ENCODE results near the gene RETN.

RETN gene

DNA sequence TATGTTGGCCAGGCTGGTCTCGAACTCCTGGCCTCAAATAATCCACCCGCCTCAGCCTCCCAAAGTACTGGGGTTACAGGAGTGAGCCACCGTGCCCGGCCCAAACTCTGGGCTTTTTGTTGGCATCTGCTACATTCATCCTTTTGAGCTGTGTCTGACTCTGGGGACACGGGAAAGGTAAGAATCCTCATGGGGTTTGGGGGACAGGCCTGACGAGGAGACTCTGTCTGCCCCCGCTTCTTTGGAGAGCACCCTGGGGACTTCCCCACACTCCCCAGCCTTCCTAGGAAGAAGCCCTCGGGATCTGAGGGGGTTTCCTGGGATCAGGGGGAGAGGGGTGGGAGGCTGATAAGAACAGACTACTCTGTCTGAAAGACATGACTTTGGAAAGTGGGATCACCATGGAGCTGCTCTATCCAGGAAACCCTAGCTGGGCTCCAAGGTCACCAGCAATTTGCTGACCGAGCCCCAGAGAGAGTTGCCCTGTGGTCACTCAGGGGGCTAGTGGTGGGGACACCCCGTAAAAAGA is 41.1 kb downstream of the RETN start:
- DNase-seq (ENCODE audit: low read depth), result no peak

DNA sequence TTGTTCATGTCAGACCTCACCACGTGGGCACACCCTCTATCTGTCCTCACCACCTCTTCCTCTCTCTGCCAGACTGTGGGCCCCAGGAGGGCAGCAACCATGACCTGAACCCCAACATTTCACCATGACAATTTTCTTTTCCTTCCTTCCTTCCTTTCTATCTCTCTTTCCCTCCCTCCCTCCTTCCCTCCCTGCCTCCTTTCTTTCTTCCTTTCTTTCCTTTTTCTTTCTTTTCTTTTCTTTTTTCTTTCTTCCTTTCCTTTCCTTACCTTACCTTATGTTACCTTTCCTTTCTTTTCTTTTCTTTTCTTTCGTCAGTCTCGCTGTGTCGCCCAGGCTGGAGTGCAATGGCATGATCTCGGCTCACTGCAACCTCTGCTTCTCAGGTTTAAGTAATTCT is 41.8 kb downstream of the RETN start:
- no peak for DNase-seq (ENCODE audit: low read depth)

DNA sequence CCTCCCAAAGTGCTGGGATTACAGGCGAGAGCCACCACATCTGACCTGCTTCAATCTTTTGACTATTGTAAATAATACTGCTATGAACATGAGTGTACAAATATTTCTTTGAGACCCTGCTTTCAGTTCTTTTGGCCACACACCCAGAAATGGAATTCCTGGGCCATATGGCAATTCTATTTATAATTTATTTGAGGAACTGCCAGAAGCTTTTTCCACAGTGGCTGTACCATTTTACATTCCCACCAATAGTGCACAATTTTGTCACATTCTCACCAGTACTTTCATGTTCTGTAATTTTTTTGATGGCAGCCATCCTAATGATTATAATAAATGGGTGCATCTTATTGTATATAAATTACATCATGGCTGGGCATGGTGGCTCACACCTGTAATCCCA is 46.8 kb downstream of the RETN start:
- no peak for DNase-seq (ENCODE audit: low read depth)

DNA sequence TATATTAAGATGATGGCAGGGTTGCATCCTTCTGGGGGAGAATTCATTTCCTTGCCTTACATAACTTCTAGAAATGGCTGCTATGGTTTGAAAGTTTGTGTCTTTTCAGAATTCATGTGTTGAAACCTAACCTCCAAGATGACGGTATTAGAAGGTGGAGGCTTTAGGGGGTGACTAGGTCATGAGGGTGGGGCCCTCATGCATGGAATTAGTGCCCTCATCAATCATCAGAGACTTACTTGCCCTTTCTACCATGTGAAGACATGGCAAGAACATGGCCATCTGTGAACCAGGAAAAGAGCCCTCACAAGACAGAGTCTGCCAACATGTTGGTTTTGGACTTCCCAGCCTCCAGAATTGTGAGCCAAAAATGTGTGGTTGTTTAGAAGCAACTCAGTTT is 47.9 kb downstream of the RETN start:
- DNase-seq (ENCODE audit: low read depth), result no peak

DNA sequence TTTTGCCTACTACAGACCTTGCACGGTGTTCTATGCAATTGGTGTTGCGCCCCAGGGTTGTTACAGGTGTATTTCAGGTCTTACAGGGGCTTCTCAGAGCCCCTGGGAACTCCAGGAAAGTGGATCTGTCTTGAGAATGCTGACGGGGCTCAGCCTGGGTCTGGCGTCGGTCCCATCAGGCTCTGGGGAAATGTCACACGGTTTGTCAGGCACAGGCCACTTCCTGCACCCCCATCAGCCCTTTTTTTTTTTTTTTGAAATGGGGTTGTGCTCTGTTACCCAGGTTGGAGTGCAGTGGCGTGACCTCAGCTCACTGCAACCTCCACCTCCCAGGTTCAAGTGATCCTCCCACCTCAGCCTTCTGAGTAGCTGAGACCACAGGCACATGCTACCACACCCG is 49.8 kb downstream of the RETN start:
- no peak for DNase-seq (ENCODE audit: low read depth)

Measured in GM04503 (cell line).